MCF 10A (cell line): ENCODE measurements around the gene PTPN3. TPM values are rescaled to one million over a fixed set of nuclear protein-coding genes. Genes with fewer than 3 reads are reported as not detected.
A peak's percentile ranks its signal among the peaks of the same experiment; 100 is the strongest.
"Not testable (repeated sequence)": the region's sequence is repeated elsewhere in the genome, so short reads cannot be mapped to it uniquely, and the experiment has no call there.

ENCODE experiments used
- BruUV-seq: library from RNA; stranded (reverse); fragments of 400-500 nt; replicated peaks from 2 replicates; lab custom pipeline; 2021; lab: Mats Ljungman, UMichigan
- CTCF ChIA-PET: fragments of 300-600 bp; sonication (Branson Sonifier 250); formaldehyde crosslinking; extraction: SDS; loops from one replicate; lab custom pipeline; 2021; ENCODE audit warnings: antibody characterized with exemption, inconsistent platforms; lab: Yijun Ruan, JAX
- POLR2A ChIA-PET: fragments of 300-600, 350-650 bp; sonication (Branson Sonifier 250); formaldehyde crosslinking; extraction: SDS; loops from one replicate; lab custom pipeline; 2020; ENCODE audit warnings: antibody characterized with exemption, inconsistent platforms; lab: Yijun Ruan, JAX
- DNase-seq: peaks from one replicate; pipeline ENCODE4 v3.0.0-alpha.2; 2018; ENCODE audit not compliant: unreplicated experiment
- H3K27ac Mint-ChIP-seq: one replicate; pipeline ENCODE4 v1.8.0; 2022; ENCODE audit warnings: mild to moderate bottlenecking, low read depth, mixed read lengths; ENCODE audit not compliant: unreplicated experiment
- H3K27me3 Mint-ChIP-seq: one replicate; pipeline ENCODE4 v1.8.0; 2022; ENCODE audit warnings: mixed read lengths; ENCODE audit not compliant: insufficient read depth, unreplicated experiment
- H3K36me3 Mint-ChIP-seq: one replicate; pipeline ENCODE4 v1.8.0; 2022; ENCODE audit warnings: mild to moderate bottlenecking, moderate library complexity, mixed read lengths; ENCODE audit not compliant: insufficient read depth, unreplicated experiment
- H3K4me1 Mint-ChIP-seq: one replicate; pipeline ENCODE4 v1.8.0; 2022; ENCODE audit warnings: mixed read lengths; ENCODE audit not compliant: insufficient read depth, unreplicated experiment
- H3K4me3 Mint-ChIP-seq: one replicate; pipeline ENCODE4 v1.8.0; 2022; ENCODE audit warnings: mild to moderate bottlenecking, moderate library complexity, mixed read lengths; ENCODE audit not compliant: unreplicated experiment
- H3K9me3 Mint-ChIP-seq: one replicate; pipeline ENCODE4 v1.8.0; 2022; ENCODE audit warnings: mixed read lengths; ENCODE audit not compliant: unreplicated experiment
- intact Hi-C: fragments of 100-400 bp; cut with micrococcal nuclease; formaldehyde crosslinking; loops from 2 replicates; pipeline ENCODE4 v1.14.1; 2022
- total RNA-seq: library from RNA; stranded (reverse); gene quantifications from 2 replicates; pipeline ENCODE4 v1.2.3, GENCODE V29; 2022
- TF ChIP-seq, protein P1 (sequence below): fragments of 200-600 bp; IDR thresholded peaks from one replicate; pipeline ENCODE4 v1.8.0; 2022; ENCODE audit warnings: antibody characterized with exemption, mild to moderate bottlenecking; ENCODE audit not compliant: unreplicated experiment

Gene PTPN3
- total RNA-seq, 1 experiment from 2014 or later = 6.9 TPM

DNA sequence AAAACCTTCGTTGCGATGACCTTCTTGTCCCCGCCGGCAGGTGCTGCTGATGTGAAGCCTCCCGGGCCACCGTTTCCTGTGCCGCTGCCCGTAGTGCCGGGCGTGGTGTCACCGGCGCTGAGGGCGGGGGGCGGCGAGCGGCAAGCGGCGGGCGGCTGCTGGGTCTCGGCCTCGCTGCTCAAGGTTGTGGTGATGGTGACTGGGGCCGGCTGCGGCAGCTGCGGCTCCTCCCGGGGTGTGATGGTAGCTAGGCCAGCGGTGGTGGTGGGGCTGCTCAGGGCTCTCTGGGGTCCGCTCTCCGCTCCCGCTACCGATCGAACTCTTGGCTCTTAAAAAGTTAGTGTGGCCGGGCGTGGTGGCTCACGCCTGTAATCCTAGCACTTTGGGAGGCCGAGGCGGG lies 36.0 kb upstream of the PTPN3 start:
- peaks cover under 1% of the 10 kb centered on the region for H3K27me3 Mint-ChIP-seq
- ChIA-PET CTCF (interaction anchor here (1.4 to 1.5 kb wide), 2 partner anchors 64 to 93 kb away, joined by 3 to 6 read pairs; no protein-coding TSS in a partner anchor), POLR2A (interaction anchor here (1.2 to 1.4 kb wide), 2 partner anchors 20 to 37 kb away, joined by 3 read pairs; no protein-coding TSS in a partner anchor)
- no peak overlapping the region for H3K27ac Mint-ChIP-seq
- intact Hi-C loops = no loop called here
- no peaks in the 10 kb centered on the region for H3K9me3 Mint-ChIP-seq
- TF ChIP-seq, protein P1, sequence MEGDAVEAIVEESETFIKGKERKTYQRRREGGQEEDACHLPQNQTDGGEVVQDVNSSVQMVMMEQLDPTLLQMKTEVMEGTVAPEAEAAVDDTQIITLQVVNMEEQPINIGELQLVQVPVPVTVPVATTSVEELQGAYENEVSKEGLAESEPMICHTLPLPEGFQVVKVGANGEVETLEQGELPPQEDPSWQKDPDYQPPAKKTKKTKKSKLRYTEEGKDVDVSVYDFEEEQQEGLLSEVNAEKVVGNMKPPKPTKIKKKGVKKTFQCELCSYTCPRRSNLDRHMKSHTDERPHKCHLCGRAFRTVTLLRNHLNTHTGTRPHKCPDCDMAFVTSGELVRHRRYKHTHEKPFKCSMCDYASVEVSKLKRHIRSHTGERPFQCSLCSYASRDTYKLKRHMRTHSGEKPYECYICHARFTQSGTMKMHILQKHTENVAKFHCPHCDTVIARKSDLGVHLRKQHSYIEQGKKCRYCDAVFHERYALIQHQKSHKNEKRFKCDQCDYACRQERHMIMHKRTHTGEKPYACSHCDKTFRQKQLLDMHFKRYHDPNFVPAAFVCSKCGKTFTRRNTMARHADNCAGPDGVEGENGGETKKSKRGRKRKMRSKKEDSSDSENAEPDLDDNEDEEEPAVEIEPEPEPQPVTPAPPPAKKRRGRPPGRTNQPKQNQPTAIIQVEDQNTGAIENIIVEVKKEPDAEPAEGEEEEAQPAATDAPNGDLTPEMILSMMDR = no peak
- no peaks in the 10 kb centered on the region for H3K36me3 Mint-ChIP-seq
- DNase-seq = no peak
- no peak overlapping the region for H3K4me3 Mint-ChIP-seq
- peaks cover 22% of the 10 kb centered on the region for H3K4me1 Mint-ChIP-seq
- BruUV-seq = no TSS peak

- POLR2A ChIA-PET = interaction anchor here (0.6 kb wide), 1 partner anchor 609 kb away, joined by 3 read pairs; no protein-coding TSS in a partner anchor
- DNase-seq, BruUV-seq, CTCF ChIA-PET, H3K36me3 Mint-ChIP-seq, H3K9me3 Mint-ChIP-seq, H3K27ac Mint-ChIP-seq, intact Hi-C loops: not testable (repeated sequence)
- Mint-ChIP-seq H3K27me3 (peaks cover 13% of the 10 kb centered on the region), H3K4me3 (peak overlapping the region; percentile 21), H3K4me1 (peaks cover 21% of the 10 kb centered on the region)
These were observed 34.5 kb upstream of the PTPN3 start for GRCh38 chr9:109532652-109533051.

DNA sequence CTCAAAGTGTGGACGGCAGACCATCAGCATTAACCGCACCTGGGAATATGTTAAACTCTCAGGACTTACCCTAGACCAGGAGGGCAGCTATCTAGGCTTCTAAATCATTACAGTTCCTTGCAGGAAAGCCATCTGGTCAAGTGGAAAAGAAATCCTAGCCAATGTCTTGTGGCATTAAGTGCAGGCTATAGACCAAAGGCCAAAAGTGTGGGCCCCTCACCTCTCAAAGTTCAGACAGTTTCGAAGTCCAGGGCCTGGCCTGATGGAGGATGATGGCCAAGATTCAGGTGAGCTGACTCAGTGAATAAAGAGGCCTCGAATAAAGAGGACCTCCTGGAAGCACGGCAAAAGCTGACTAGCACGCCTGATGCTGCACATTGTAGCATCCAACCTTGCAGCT lies 24.0 kb upstream of the PTPN3 start:
- Mint-ChIP-seq H3K27me3 (no peaks in the 10 kb centered on the region), H3K27ac (no peak overlapping the region), H3K4me3 (no peak overlapping the region), H3K36me3 (no peaks in the 10 kb centered on the region), H3K9me3 (no peaks in the 10 kb centered on the region), H3K4me1 (peaks cover 10% of the 10 kb centered on the region)
- DNase-seq = no peak
- no TSS peak for BruUV-seq
- intact Hi-C loops = loop anchor here (10.0 kb wide), 1 partner anchor 197 kb away; the partner anchor contains the start of gene EPB41L4B
- POLR2A ChIA-PET = interaction anchor here (0.5 to 2.4 kb wide), 2 partner anchors 9 to 303 kb away, joined by 3 to 5 read pairs; no protein-coding TSS in a partner anchor
- TF ChIP-seq, protein P1 = no peak
- CTCF ChIA-PET = interaction anchor here (0.7 to 6.8 kb wide), 9 partner anchors 18 to 175 kb away, joined by 3 to 63 read pairs (median 4); no protein-coding TSS in a partner anchor

GRCh38 chr9:109520475-109521132 lies 22.5 kb upstream of the PTPN3 start:
- no TSS peak for BruUV-seq
- Mint-ChIP-seq H3K4me3 (no peak overlapping the region), H3K36me3 (no peaks in the 10 kb centered on the region), H3K9me3 (no peaks in the 10 kb centered on the region), H3K27ac (peak overlapping the region; percentile 49), H3K4me1 (peaks cover 10% of the 10 kb centered on the region), H3K27me3 (no peaks in the 10 kb centered on the region)
- CTCF ChIA-PET = interaction anchor here (0.6 to 6.8 kb wide), 22 partner anchors 10 to 191 kb away, joined by 3 to 63 read pairs (median 4); no protein-coding TSS in a partner anchor
- TF ChIP-seq, protein P1 = peak; percentile 85
- peak; percentile 82 for DNase-seq
- intact Hi-C loops = loop anchor here (1.0 to 10.0 kb wide), 4 partner anchors 51 to 196 kb away; partner anchors contain the start of gene EPB41L4B
- POLR2A ChIA-PET = interaction anchor here (0.7 to 2.4 kb wide), 4 partner anchors 11 to 80 kb away, joined by 3 to 5 read pairs (median 3); no protein-coding TSS in a partner anchor
